K562 (cell line): ENCODE data around the gene SHB. TPM values are rescaled to one million over a fixed set of nuclear protein-coding genes. Genes with fewer than 3 reads are reported as not detected.
"Not testable (repeated sequence)": the region's sequence is repeated elsewhere in the genome, so short reads cannot be mapped to it uniquely, and the experiment has no call there.

Experiments
- ATAC-seq: fragments of 200-7000 bp; cut with Tn5 transposase; 3 replicates; pipeline ENCODE4 v1.9.1; 2020; ENCODE audit warnings: moderate library complexity
- BruUV-seq: library from RNA; stranded (reverse); fragments of 400-500 nt; replicated peaks from 2 replicates; lab custom pipeline; 2021; lab: Mats Ljungman, UMichigan
- CTCF ChIA-PET: fragments of 300-600 bp; formaldehyde crosslinking; extraction: SDS; loops from one replicate; lab custom pipeline; 2021; ENCODE audit warnings: low intra/inter-chr PET ratio; lab: Yijun Ruan, JAX
- POLR2A ChIA-PET: fragments of 300-600, 350-650 bp; sonication (Branson Sonifier 250); formaldehyde crosslinking; extraction: SDS; loops from one replicate; lab custom pipeline; 2021; ENCODE audit warnings: antibody characterized with exemption, inconsistent platforms; lab: Yijun Ruan, JAX
- DNase-seq, 4 experiments: peaks; one replicate each; pipeline versions ENCODE4 v3.0.0 to v3.0.0-alpha.2; 2011 to 2018; ENCODE audit warnings: low spot score in 3 of 4, mixed read lengths in 3 of 4; ENCODE audit errors: extremely low read depth in 1 of 4
- FAIRE-seq: peaks from 2 replicates; lab custom pipeline; 2011; peaks lifted over from hg19 to GRCh38; lab: Jason Lieb, UNC
- H2AFZ ChIP-seq: 2 replicates; pipeline ENCODE4 v1.6.0; 2011; ENCODE audit warnings: low read depth, low read length, control low read depth, inconsistent platforms
- H3K27ac ChIP-seq: fragments of 200-600 bp; 3 replicates; pipeline ENCODE4 v1.8.0; 2011; ENCODE audit warnings: low read depth, mild to moderate bottlenecking, control low read depth, inconsistent platforms, low read length, moderate library complexity, mixed read lengths; ENCODE audit errors: extremely low read depth
- H3K27me3 ChIP-seq, 2 experiments: fragments of 300-600 bp in 1 of 2; 2 replicates in 1 of 2; 3 replicates in 1 of 2; pipeline versions ENCODE4 v1.6.0 to v1.8.0; 2011; ENCODE audit warnings: inconsistent platforms in 2 of 2, low read length in 2 of 2, mild to moderate bottlenecking in 1 of 2, mixed read lengths in 1 of 2, moderate library complexity in 1 of 2; ENCODE audit not compliant: control insufficient read depth in 2 of 2, insufficient read depth in 2 of 2
- H3K36me3 ChIP-seq: fragments of 300-600 bp; 3 replicates; pipeline ENCODE4 v1.8.0; 2011; ENCODE audit warnings: mild to moderate bottlenecking, low read length, inconsistent platforms; ENCODE audit not compliant: control insufficient read depth, insufficient read depth
- H3K4me1 ChIP-seq, 2 experiments: fragments of 200-600 bp in 1 of 2; replicated peaks in 1 of 2; 2 replicates in 1 of 2; 3 replicates in 1 of 2; pipeline versions ENCODE4 v1.5.1 to v1.8.0; 2011; ENCODE audit warnings: inconsistent platforms in 2 of 2, low read length in 2 of 2, mild to moderate bottlenecking in 1 of 2, mixed read lengths in 1 of 2, moderate library complexity in 1 of 2; ENCODE audit not compliant: control insufficient read depth in 2 of 2, insufficient read depth in 2 of 2
- H3K4me2 ChIP-seq: 2 replicates; pipeline ENCODE4 v1.6.1; 2011; ENCODE audit warnings: low read length, control low read depth, inconsistent platforms, mixed read lengths; ENCODE audit not compliant: insufficient read depth
- H3K4me3 ChIP-seq: fragments of 200-600 bp; sonication (generic), shearing (Covaris generic); 2 replicates; pipeline ENCODE4 v1.5.1; 2016; ENCODE audit warnings: control low read depth, inconsistent platforms
- H3K79me2 ChIP-seq: fragments of 200-600 bp; 3 replicates; pipeline ENCODE4 v1.8.0; 2011; ENCODE audit warnings: low read length, inconsistent platforms; ENCODE audit not compliant: control insufficient read depth, insufficient read depth
- H3K9ac ChIP-seq, 2 experiments: 2 replicates each; pipeline versions ENCODE4 v1.6.0 to v1.6.1; 2011; ENCODE audit warnings: low read depth in 2 of 2, low read length in 2 of 2, control low read depth in 1 of 2, inconsistent platforms in 1 of 2, mild to moderate bottlenecking in 1 of 2, mixed read lengths in 1 of 2; ENCODE audit not compliant: insufficient read depth in 1 of 2
- H3K9me1 ChIP-seq: one replicate; pipeline ENCODE4 v1.6.0; 2011; ENCODE audit warnings: inconsistent platforms, mild to moderate bottlenecking, low read length, moderate library complexity; ENCODE audit not compliant: control insufficient read depth, insufficient read depth
- H3K9me3 ChIP-seq: replicated peaks from 2 replicates; pipeline ENCODE4 v1.5.1; 2011; ENCODE audit warnings: low read depth, low read length, inconsistent platforms; ENCODE audit not compliant: control insufficient read depth, insufficient read depth
- H4K20me1 ChIP-seq: replicated peaks from 2 replicates; pipeline ENCODE4 v1.6.1; 2011; ENCODE audit warnings: low read length, inconsistent platforms, mixed read lengths; ENCODE audit not compliant: control insufficient read depth, insufficient read depth
- MEIS2 ChIP-seq: fragments of 450-650 bp; IDR thresholded peaks from 2 replicates; pipeline ENCODE4 v1.6.1; 2014; ENCODE audit warnings: mild to moderate bottlenecking; ENCODE audit not compliant: partially characterized antibody
- NFE2 ChIP-seq: IDR thresholded peaks from 2 replicates; pipeline ENCODE4 v1.6.1; 2014; ENCODE audit warnings: antibody characterized with exemption, low read depth
- PBX2 ChIP-seq, 2 experiments: IDR thresholded peaks in 1 of 2; conservative IDR thresholded peaks in 1 of 2; 2 replicates each; pipeline ENCODE4 v1.6.1; 2016; ENCODE audit warnings: low read depth in 2 of 2, mild to moderate bottlenecking in 1 of 2, missing compliant biosample characterization in 1 of 2, missing genetic modification characterization in 1 of 2, moderate library complexity in 1 of 2
- PKNOX1 ChIP-seq: fragments of 450-650 bp; IDR thresholded peaks from 2 replicates; pipeline ENCODE4 v1.6.1; 2016
- SIN3B ChIP-seq: fragments of 450-650 bp; IDR thresholded peaks from 2 replicates; pipeline ENCODE4 v1.6.1; 2017; ENCODE audit warnings: low read depth, mild to moderate bottlenecking, moderate library complexity
- WGBS: fragments of 100-300 bp; shearing (Covaris generic); methylation state at CpG from one replicate; pipeline ENCODE4 v1.1.6; 2016; ENCODE audit warnings: low coverage, mixed read lengths; ENCODE audit not compliant: insufficient coverage; ENCODE audit errors: missing lambda C conversion rate; 5-methylcytosine and 5-hydroxymethylcytosine counted together
- in situ Hi-C: fragments of 300-500 bp; cut with MboI; formaldehyde crosslinking; loops from 4 replicates; pipeline ENCODE4 v1.15.0; 2018; ENCODE audit warnings: inconsistent platforms, mixed read lengths
- intact Hi-C: fragments of 100-400 bp; cut with micrococcal nuclease; formaldehyde crosslinking; loops from 2 replicates; pipeline ENCODE4 v1.14.2; 2022
- polyA plus RNA-seq, 8 experiments: library from polyadenylated mRNA; depleted of rRNA in 4 of 8; stranded (reverse) in 5 of 8; unstranded in 3 of 8; fragments of >200 nt; fragmentation: Nextera tagmentation in 2 of 8; fragmentation: Illumina TruSeq in 1 of 8; extraction: Ambion mirVana in 2 of 8; extraction: Trizol in 1 of 8; gene quantifications; 2 replicates each; pipeline versions ENCODE4 v1.2.1 to v1.2.3, GENCODE V29; 2011 to 2014; ENCODE audit warnings: inconsistent platforms in 1 of 8, missing spikeins in 1 of 8
- total RNA-seq, 7 experiments: library from RNA; depleted of rRNA in 6 of 7; stranded (reverse); fragments of >200 nt in 6 of 7; fragmentation: Illumina TruSeq in 2 of 7; extraction: Trizol in 2 of 7; gene quantifications; 2 replicates each; pipeline versions ENCODE4 v1.2.1 to v1.2.3, GENCODE V29; 2011 to 2021; ENCODE audit warnings: low replicate concordance in 1 of 7

Gene SHB
- total and polyA plus RNA-seq, 9 of the 15 experiments (the other 6 are each of a cell fraction or from before 2014, with no cell fraction given) = 0.78 to 16.0 (median 5.3) TPM

- intact Hi-C loops (no loop called here), in situ Hi-C loops (no loop called here)
- H3K9me1 ChIP-seq = no peaks in the 10 kb centered on the region
- POLR2A ChIA-PET = interaction anchor here (1.1 kb wide), 1 partner anchor 8 kb away, joined by 3 read pairs; no protein-coding TSS in a partner anchor
- CTCF ChIA-PET = no interaction called here
- 0 out of 2 replicates have a peak, but pooled peaks cover 3% of the 10 kb centered on the region for H4K20me1 ChIP-seq
- H3K27ac ChIP-seq = no peak overlapping the region; the same call in 2 of the 3 replicates
- no peaks in the 10 kb centered on the region for H3K9me3 ChIP-seq
- peaks cover 2% of the 10 kb centered on the region; the same call in 1 of the 3 replicates for H3K79me2 ChIP-seq
- WGBS = 72% methylated on average over 8 of the region's 8 CpGs
- H3K9ac ChIP-seq = peak overlapping the region in 1 of 2 experiments; percentile 69; a peak in 1 of 4 replicates
- no TSS peak for BruUV-seq
- ATAC-seq (peak; percentile 60; the same call in 2 of the 3 replicates), FAIRE-seq (no peak), DNase-seq (peak in 1 of 4 experiments; percentile 30)
- H3K4me3 ChIP-seq = no peak overlapping the region
- no peak overlapping the region for H3K4me2 ChIP-seq
- H3K4me1 ChIP-seq = no peaks in the 10 kb centered on the region; a peak in 2 of 5 replicates
- no peaks in the 10 kb centered on the region for H3K27me3 ChIP-seq
- H2AFZ ChIP-seq = no peak overlapping the region
- peaks cover 67% of the 10 kb centered on the region; the same call in 2 of the 3 replicates for H3K36me3 ChIP-seq
- TF ChIP-seq PBX2 (CRISPR knock-in tag; IDR thresholded peaks at IDR 0.05; ENCODE audit: low read depth) (0 out of 2 replicates have a peak, but pooled peaks have one; percentile 28), PBX2 (tag; conservative IDR thresholded peaks at IDR 0.05; ENCODE audit: low read depth) (peak; percentile 86), PKNOX1 (peak; percentile 91), SIN3B (no peak), MEIS2 (peak; percentile 93), NFE2 (no peak)
- TF ChIP-seq, all 486 proteins: peak for 3
These were observed 177.0 kb downstream of the SHB start for GRCh38 chr9:37892063-37892462.

- in situ Hi-C loops, H4K20me1 ChIP-seq, H3K9me3 ChIP-seq, ATAC-seq, H3K9me1 ChIP-seq, BruUV-seq, H3K4me1 ChIP-seq, DNase-seq, FAIRE-seq, H2AFZ ChIP-seq, H3K4me2 ChIP-seq, H3K27me3 ChIP-seq, H3K27ac ChIP-seq, H3K4me3 ChIP-seq, H3K9ac ChIP-seq, H3K79me2 ChIP-seq, intact Hi-C loops: not testable (repeated sequence)
- POLR2A ChIA-PET = interaction anchor here (1.4 kb wide), 1 partner anchor 15 kb away, joined by 3 read pairs; no protein-coding TSS in a partner anchor
- CTCF ChIA-PET = interaction anchor here (0.6 kb wide), 1 partner anchor 10 kb away, joined by 3 read pairs; no protein-coding TSS in a partner anchor
- peaks cover 60% of the 10 kb centered on the region; the same call in 2 of the 3 replicates for H3K36me3 ChIP-seq
- 88% methylated on average over 13 of the region's 17 CpGs for WGBS
These were observed 178.0 kb downstream of the SHB start for GRCh38 chr9:37891042-37891441.
